ENCODE measurements around the gene MORN1. TPM values are rescaled to one million over a fixed set of nuclear protein-coding genes. Genes with fewer than 3 reads are reported as not detected.

MORN1 gene
- total and polyA plus RNA-seq, 2 donors (not counting 3 experiments of a cell fraction or from before 2014, with no cell fraction given), result 4.3 to 6.4 TPM

DNA sequence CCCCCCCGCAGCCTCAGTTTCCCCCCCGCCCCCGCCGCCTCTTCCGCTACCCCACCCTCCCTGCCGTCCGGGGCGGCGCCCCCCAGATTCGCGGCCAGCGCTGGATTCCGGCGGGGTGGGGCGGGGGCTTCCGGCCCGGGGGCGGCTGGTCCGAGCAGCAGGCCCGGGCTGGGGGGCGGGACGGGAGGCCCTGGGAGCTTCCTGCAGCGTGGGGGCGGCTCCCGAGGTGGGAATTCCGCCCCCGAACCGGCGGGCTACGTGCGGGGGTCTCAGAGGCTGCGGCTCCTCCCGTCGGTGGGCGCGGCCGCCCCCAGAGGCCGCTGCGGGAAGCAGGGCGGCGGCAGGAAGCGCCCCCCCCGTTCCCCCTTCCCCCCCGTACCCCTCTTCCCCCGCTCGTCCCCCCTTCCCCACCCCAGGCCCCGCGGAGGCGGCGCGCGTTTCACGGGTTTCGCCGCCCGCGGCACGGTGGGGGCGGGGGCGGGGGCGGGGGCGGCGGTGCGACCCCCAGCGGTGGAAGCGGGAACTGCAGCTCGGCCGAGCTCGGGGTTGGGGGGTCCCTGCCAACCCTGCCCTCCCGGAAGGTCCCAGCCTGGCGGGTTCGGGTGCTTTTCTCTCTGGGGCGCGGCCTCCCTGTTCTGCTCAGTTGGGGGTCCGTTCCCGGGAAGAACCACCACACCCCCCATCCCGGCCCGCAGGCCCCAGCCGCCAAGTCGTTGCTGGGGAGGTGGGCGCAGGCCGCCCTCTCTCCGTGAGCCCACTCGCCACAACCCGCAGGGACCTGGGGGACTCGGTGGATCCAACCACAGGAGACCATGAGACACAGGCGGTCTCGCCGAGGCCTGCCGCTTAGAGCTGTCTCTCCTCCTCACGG lies 76.3 kb downstream of the MORN1 start:
- CTCF ChIA-PET, result interaction anchor here (0.7 to 6.8 kb wide), 26 partner anchors 11 to 125 kb away, joined by 3 to 51 read pairs (median 4); partner anchors contain the start of genes FAAP20, MORN1, RER1 and SKI
- Histone ChIP-seq H3K27me3 (ENCODE audit: control insufficient read depth in 2 of 2, insufficient read depth in 2 of 2, low read length in 2 of 2) (no peaks in the 10 kb centered on the region), H4K20me1 (replicated peaks; ENCODE audit: control insufficient read depth, extremely low read depth, insufficient read depth, low read length) (no peaks in the 10 kb centered on the region), H3K9me3 (replicated peaks; ENCODE audit: control insufficient read depth, insufficient read depth, low read length) (no peaks in the 10 kb centered on the region), H3K9ac (replicated peaks; ENCODE audit: extremely low read depth, insufficient read depth, low read length) (peak overlapping the region; percentile 37), H3K4me2 (ENCODE audit: insufficient read depth, low read length) (peak overlapping the region; percentile 27), H3K4me3 (replicated peaks in 1 of 3; ENCODE audit: insufficient read depth in 1 of 3, low read depth in 1 of 3, low read length in 3 of 3) (peak overlapping the region in 1 of 3 experiments; percentile 54), H3K4me1 (ENCODE audit: control insufficient read depth, extremely low read depth, insufficient read depth, low read length) (peaks cover 7% of the 10 kb centered on the region), H3K79me2 (ENCODE audit: control insufficient read depth, insufficient read depth, low read length) (no peaks in the 10 kb centered on the region), H3K36me3 (ENCODE audit: control insufficient read depth in 2 of 2, extremely low read depth in 1 of 2, insufficient read depth in 2 of 2, low read length in 2 of 2) (no peaks in the 10 kb centered on the region), H3K9me1 (replicated peaks; ENCODE audit: control insufficient read depth, extremely low read depth, insufficient read depth, low read length) (no peaks in the 10 kb centered on the region), H3K27ac (ENCODE audit: insufficient read depth, low read depth, low read length) (no peak overlapping the region), H2AFZ (ENCODE audit: low read depth, low read length) (no peak overlapping the region)
- dilution Hi-C loops (cut with MboI; ENCODE audit: extremely low pct_ligation_motif_present, low sequenced_read_pairs), result no loop called here
- peak; percentile 29 for DNase-seq (ENCODE audit: low read depth, low spot score)
- intact Hi-C loops (cut with micrococcal nuclease), result loop anchor here (1.0 to 5.0 kb wide), 6 partner anchors 14 to 118 kb away; no protein-coding TSS in a partner anchor
- TF ChIP-seq CTCF (IDR thresholded peaks at IDR 0.05; ENCODE audit: extremely low read depth in 1 of 2, insufficient read depth in 1 of 2, low read depth in 1 of 2, low read length in 2 of 2) (peak; percentile 44 to 72), POLR2AphosphoS5 (IDR thresholded peaks at IDR 0.05; ENCODE audit: insufficient read depth, low read depth, low read length) (no peak), EZH2 (IDR thresholded peaks at IDR 0.05; ENCODE audit: borderline replicate concordance, low read depth, low read length, severe bottlenecking) (no peak), FOS (IDR thresholded peaks at IDR 0.05; ENCODE audit: borderline replicate concordance, insufficient read depth, low read length) (no peak), JUN (IDR thresholded peaks at IDR 0.05; ENCODE audit: borderline replicate concordance, insufficient read depth, insufficient read length, low read depth) (no peak)
- POLR2A ChIA-PET, result interaction anchor here (0.6 to 1.9 kb wide), 3 partner anchors 67 to 87 kb away, joined by 3 to 6 read pairs (median 5); no protein-coding TSS in a partner anchor
- BruUV-seq (replicated peaks), result no TSS peak
- no peak for FAIRE-seq
